Measurements from ENCODE around the gene ZFAND3. TPM values are rescaled to one million over a fixed set of nuclear protein-coding genes. Genes with fewer than 3 reads are reported as not detected.

The ZFAND3 gene
- total RNA-seq, 1 experiment from 2014 or later = 24.4 TPM

DNA sequence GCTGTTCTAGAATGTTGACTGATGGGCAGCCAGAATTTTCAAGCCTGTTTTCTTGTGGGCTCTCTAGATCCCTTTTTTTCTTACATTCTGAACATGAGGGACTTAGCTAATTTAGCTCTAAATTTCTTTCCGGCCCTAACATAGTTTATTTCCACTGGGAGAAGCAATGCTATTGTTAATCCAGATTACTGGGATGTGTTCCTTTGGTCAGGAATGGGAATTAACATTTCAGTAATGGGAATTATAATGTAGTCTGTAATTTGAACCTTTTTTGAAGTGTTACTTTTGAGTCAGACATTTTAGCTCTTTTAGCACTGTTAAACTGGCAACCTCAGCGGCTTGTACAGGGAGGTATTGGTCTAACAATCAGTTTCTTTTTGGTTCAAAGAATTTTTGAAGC, 7.5 kb downstream of the ZFAND3 start:
- Histone ChIP-seq H3K36me3 (peaks cover 19% of the 10 kb centered on the region), H3K9me3 (replicated peaks) (no peaks in the 10 kb centered on the region), H3K4me3 (no peak overlapping the region), H3K4me1 (replicated peaks) (no peaks in the 10 kb centered on the region), H3K27ac (no peak overlapping the region), H3K27me3 (replicated peaks) (no peaks in the 10 kb centered on the region)
- DNase-seq (ENCODE audit: low read depth in 1 of 2, low spot score in 2 of 2) = no peak

- Histone ChIP-seq H3K36me3 (peaks cover 15% of the 10 kb centered on the region), H3K9me3 (replicated peaks) (no peaks in the 10 kb centered on the region), H3K27me3 (replicated peaks) (no peaks in the 10 kb centered on the region), H3K4me3 (no peak overlapping the region), H3K27ac (no peak overlapping the region), H3K4me1 (replicated peaks) (no peaks in the 10 kb centered on the region)
- DNase-seq (ENCODE audit: low read depth in 1 of 2, low spot score in 2 of 2) = no peak
These were observed 8.2 kb downstream of the ZFAND3 start for GRCh38 chr6:37827603-37828265.

DNA sequence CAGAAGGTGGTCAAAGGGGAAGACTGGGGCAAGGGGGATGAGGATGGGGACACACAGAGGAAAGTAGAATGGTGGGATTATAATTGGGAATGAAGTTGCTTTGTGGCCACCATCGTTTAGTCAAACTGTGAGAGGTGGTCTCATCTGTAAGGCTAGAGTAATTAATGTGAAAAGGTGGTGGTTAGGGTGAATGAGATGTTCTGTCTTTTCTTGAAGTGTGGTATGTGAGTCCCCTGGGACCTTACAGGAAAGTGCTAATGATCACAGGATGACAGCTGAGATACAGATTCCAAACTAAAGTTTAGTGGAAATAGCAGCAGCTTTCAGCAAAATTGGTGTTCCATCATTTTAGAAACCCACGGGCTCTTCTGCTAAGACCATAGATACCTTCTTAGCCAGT, 10.7 kb downstream of the ZFAND3 start:
- H3K27ac ChIP-seq = no peak overlapping the region
- peaks cover 16% of the 10 kb centered on the region for H3K36me3 ChIP-seq
- no peak for DNase-seq (ENCODE audit: low read depth in 1 of 2, low spot score in 2 of 2)
- no peaks in the 10 kb centered on the region for H3K27me3 ChIP-seq (replicated peaks)
- H3K9me3 ChIP-seq (replicated peaks) = no peaks in the 10 kb centered on the region
- H3K4me3 ChIP-seq = no peak overlapping the region
- no peaks in the 10 kb centered on the region for H3K4me1 ChIP-seq (replicated peaks)

DNA sequence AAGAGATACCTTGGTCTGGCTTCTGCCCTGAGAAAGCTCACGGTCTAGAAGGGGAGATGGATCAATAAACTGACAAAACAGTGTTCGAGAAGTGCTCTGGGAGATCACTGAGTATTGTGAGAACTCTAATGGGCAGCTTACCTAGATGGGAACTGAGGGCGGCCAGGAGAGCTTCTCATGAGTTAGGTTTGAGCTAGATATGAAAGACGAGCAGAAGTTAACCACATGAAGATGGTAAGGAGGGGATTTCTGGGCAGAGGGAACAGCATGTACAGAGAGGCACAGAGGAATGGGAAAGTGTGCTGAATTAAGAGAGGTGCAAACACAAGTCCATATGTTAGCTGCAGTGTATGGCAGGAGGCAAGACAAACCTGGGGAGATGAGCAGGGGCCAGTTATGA, 11.9 kb downstream of the ZFAND3 start:
- Histone ChIP-seq H3K27ac (no peak overlapping the region), H3K4me1 (replicated peaks) (no peaks in the 10 kb centered on the region), H3K27me3 (replicated peaks) (no peaks in the 10 kb centered on the region), H3K9me3 (replicated peaks) (no peaks in the 10 kb centered on the region), H3K4me3 (no peak overlapping the region), H3K36me3 (peaks cover 14% of the 10 kb centered on the region)
- DNase-seq (ENCODE audit: low read depth in 1 of 2, low spot score in 2 of 2) = no peak

DNA sequence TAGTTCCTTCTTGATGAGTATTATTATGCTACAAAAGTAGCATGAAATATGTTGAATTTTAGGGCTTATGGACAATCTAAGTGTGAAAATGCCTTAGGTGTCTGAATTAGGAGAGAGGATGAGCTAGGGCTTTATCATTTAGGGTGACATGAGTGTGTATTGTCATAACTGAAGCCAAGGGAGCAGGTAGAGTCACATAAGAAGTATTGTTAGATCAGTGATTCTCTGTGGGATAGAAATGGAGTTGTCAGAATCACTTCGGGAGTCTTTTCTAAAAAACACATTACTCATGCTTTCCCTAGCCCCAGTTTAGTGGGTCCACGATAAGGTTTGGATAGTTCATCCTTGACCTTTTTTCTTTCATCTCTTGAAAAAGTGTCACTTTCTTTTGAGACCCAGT, 16.4 kb downstream of the ZFAND3 start:
- Histone ChIP-seq H3K9me3 (replicated peaks) (no peaks in the 10 kb centered on the region), H3K27ac (no peak overlapping the region), H3K4me1 (replicated peaks) (no peaks in the 10 kb centered on the region), H3K27me3 (replicated peaks) (no peaks in the 10 kb centered on the region), H3K36me3 (peaks cover 16% of the 10 kb centered on the region), H3K4me3 (no peak overlapping the region)
- DNase-seq (ENCODE audit: low read depth in 1 of 2, low spot score in 2 of 2) = no peak

DNA sequence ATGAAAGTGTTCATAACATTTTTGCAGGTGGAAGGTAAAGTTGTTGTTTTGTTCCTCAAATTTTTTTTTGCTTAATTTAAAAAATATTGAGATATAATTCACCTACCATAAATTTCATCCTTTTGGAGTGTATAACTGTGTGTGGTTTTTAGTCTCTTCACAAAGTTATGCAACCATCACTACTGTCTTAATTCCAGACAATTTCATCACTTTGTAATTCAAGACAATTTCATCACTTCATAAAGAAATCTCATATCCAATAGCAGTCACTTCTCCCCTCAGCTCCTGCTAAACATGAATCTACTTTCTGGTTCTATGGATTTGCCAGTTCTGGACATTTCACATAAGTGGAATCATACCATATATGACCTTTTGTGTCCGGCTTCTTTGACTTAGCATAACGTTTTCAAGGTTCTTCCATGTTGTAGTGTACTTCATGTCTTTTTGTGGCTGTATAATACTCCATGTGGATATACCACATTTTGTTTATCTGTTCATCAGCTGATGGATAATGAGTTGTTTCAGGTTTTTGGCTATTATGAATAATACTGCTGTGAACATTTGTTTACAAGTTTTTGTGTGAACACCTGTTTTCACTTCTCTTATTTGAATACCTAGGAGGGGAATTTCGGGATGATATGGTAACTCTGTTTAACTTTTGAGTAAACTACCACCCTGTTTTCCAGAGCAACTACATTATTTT, 18.8 kb downstream of the ZFAND3 start:
- no peak for DNase-seq (ENCODE audit: low read depth in 1 of 2, low spot score in 2 of 2)
- no peaks in the 10 kb centered on the region for H3K9me3 ChIP-seq (replicated peaks)
- H3K36me3 ChIP-seq = peaks cover 18% of the 10 kb centered on the region
- no peaks in the 10 kb centered on the region for H3K27me3 ChIP-seq (replicated peaks)
- no peak overlapping the region for H3K4me3 ChIP-seq
- no peaks in the 10 kb centered on the region for H3K4me1 ChIP-seq (replicated peaks)
- no peak overlapping the region for H3K27ac ChIP-seq

- Histone ChIP-seq H3K27me3 (replicated peaks) (no peaks in the 10 kb centered on the region), H3K36me3 (peaks cover 14% of the 10 kb centered on the region), H3K4me1 (replicated peaks) (no peaks in the 10 kb centered on the region), H3K4me3 (no peak overlapping the region), H3K27ac (no peak overlapping the region), H3K9me3 (replicated peaks) (no peaks in the 10 kb centered on the region)
- no peak for DNase-seq (ENCODE audit: low read depth in 1 of 2, low spot score in 2 of 2)
These were observed 20.8 kb downstream of the ZFAND3 start for GRCh38 chr6:37840143-37840939.

DNA sequence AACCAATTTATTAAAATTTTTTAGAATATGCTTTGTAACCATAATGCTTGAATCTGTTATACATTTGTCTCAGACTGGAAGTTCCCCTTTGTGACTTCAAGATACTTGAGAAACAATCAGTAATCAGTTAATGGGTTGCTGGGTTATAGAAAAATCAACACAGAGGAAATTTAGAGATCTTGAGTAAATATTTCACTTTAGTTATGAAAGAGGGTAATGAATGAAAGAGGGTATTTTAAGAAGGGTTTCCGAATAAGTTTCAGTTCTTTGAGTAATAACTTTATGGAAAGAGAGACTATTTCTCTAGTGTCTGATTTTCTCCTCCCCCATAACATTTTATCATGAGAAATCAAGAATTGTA, 21.4 kb downstream of the ZFAND3 start:
- no peak overlapping the region for H3K4me3 ChIP-seq

DNA sequence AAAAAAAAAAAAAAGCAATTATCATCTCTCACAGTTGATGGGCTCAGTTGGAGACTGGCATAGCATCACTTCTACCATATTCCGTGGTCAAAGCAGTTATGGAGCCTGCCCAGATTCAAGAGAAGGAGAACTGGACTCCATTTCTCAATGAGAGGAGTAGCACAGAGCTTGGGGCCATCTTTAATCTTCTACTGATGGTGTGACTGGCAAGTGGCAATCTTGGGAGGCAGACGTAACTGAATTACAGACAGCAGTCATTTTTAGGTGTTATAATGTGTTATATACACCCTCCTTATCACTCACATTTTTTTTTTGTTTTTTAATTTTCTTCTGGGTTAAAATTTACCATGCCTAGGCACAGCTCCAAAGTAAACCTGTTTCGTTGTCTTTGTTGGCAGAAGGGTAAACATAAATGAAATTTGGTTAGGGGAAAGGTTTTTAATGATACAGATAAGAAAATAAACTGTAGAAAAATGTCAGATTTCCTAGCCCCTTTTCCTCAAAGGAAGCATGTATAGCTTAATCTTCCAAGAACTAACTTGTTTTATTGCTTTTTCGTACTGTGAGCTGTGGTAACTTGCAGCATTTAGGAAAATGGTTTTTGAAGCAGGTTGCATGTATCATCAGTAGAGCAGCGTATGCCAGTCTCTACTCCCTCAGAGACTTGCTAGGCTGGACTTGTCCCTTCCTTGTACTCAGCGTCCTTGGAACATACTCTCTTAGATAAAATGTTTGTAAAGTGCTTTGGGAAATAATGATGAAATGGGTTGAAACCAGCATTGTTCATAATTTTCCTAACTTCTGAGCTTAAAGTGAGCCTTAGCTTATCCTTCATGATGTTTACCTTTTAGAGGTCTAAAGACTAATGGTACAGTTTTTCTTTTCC, 25.7 kb downstream of the ZFAND3 start:
- Histone ChIP-seq H3K36me3 (peaks cover 4% of the 10 kb centered on the region), H3K27ac (no peak overlapping the region), H3K4me3 (no peak overlapping the region), H3K4me1 (replicated peaks) (0 out of 2 replicates have a peak, but pooled peaks cover 3% of the 10 kb centered on the region), H3K9me3 (replicated peaks) (no peaks in the 10 kb centered on the region), H3K27me3 (replicated peaks) (no peaks in the 10 kb centered on the region)
- no peak for DNase-seq (ENCODE audit: low read depth in 1 of 2, low spot score in 2 of 2)

More for the DNA sequence above, 21.4 kb downstream of the ZFAND3 start:
- H3K4me1 ChIP-seq (replicated peaks) = no peaks in the 10 kb centered on the region
- H3K36me3 ChIP-seq = peaks cover 14% of the 10 kb centered on the region
- H3K9me3 ChIP-seq (replicated peaks) = no peaks in the 10 kb centered on the region
- no peak overlapping the region for H3K27ac ChIP-seq
- no peaks in the 10 kb centered on the region for H3K27me3 ChIP-seq (replicated peaks)
- no peak for DNase-seq (ENCODE audit: low read depth in 1 of 2, low spot score in 2 of 2)

GRCh38 chr6:37845930-37846329, 26.4 kb downstream of the ZFAND3 start:
- H3K27me3 ChIP-seq (replicated peaks) = no peaks in the 10 kb centered on the region
- peaks cover 7% of the 10 kb centered on the region; the same call in 1 of the 2 replicates for H3K36me3 ChIP-seq
- H3K4me3 ChIP-seq = no peak overlapping the region
- H3K27ac ChIP-seq = no peak overlapping the region
- no peaks in the 10 kb centered on the region for H3K9me3 ChIP-seq (replicated peaks)
- 0 out of 2 replicates have a peak, but pooled peaks cover 4% of the 10 kb centered on the region for H3K4me1 ChIP-seq (replicated peaks)
- no peak for DNase-seq (ENCODE audit: low read depth in 1 of 2, low spot score in 2 of 2)

GRCh38 chr6:37847704-37848103, 28.2 kb downstream of the ZFAND3 start:
- no peak for DNase-seq (ENCODE audit: low read depth in 1 of 2, low spot score in 2 of 2)
- Histone ChIP-seq H3K36me3 (peaks cover 4% of the 10 kb centered on the region; the same call in 1 of the 2 replicates), H3K9me3 (replicated peaks) (no peaks in the 10 kb centered on the region), H3K27ac (no peak overlapping the region), H3K4me1 (replicated peaks) (0 out of 2 replicates have a peak, but pooled peaks cover 4% of the 10 kb centered on the region), H3K27me3 (replicated peaks) (no peaks in the 10 kb centered on the region), H3K4me3 (no peak overlapping the region)

- Histone ChIP-seq H3K27ac (no peak overlapping the region), H3K9me3 (replicated peaks) (no peaks in the 10 kb centered on the region), H3K36me3 (peaks cover 4% of the 10 kb centered on the region; the same call in 1 of the 2 replicates), H3K4me1 (replicated peaks) (0 out of 2 replicates have a peak, but pooled peaks cover 4% of the 10 kb centered on the region), H3K4me3 (no peak overlapping the region), H3K27me3 (replicated peaks) (no peaks in the 10 kb centered on the region)
- no peak for DNase-seq (ENCODE audit: low read depth in 1 of 2, low spot score in 2 of 2)
These were observed 28.8 kb downstream of the ZFAND3 start for GRCh38 chr6:37848371-37848770.

DNA sequence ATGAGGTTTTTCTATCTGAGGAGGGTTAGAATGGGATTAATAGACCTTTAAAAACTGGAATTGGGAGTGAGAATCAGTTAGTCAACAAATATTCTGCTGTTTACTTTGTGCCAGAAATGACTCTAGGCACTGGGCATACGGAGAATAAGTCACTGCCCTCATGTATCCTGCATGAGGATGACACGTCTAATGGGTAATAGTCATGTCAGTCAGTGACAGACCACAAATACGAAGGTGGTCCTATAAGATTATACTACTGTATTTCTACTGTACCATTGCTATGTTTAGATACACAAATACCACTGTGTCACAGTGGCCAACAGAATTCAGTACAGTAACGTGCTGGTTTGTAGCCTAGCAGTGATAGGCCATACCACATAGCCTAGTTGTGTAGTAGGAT, 30.7 kb downstream of the ZFAND3 start:
- Histone ChIP-seq H3K4me3 (no peak overlapping the region), H3K27me3 (replicated peaks) (no peaks in the 10 kb centered on the region), H3K27ac (no peak overlapping the region), H3K9me3 (replicated peaks) (no peaks in the 10 kb centered on the region), H3K36me3 (peaks cover 4% of the 10 kb centered on the region; the same call in 1 of the 2 replicates), H3K4me1 (replicated peaks) (0 out of 2 replicates have a peak, but pooled peaks cover 4% of the 10 kb centered on the region)
- DNase-seq (ENCODE audit: low read depth in 1 of 2, low spot score in 2 of 2) = no peak

All from SJSA1 (cell line).